ENCODE measurements around the gene SIPA1L2.

GRCh38 chr1:232675260-232675659, 45.3 kb upstream of the SIPA1L2 start:
- TF ChIP-seq CTCF (IDR thresholded peaks at IDR 0.05; ENCODE audit: insufficient read depth, low read length, poor library complexity, severe bottlenecking), result no peak
- no peak for TF ChIP-seq EZH2phosphoT487 (conservative IDR thresholded peaks at IDR 0.05; ENCODE audit: low read length)

Data from SU-DHL-6 (cell line).